ENCODE measurements around the gene POLR2E.

POLR2E gene

GRCh38 chr19:1119475-1120217 lies 24.5 kb upstream of the POLR2E start:
- no peak overlapping the region for H3K27ac ChIP-seq (ENCODE audit: low read depth, low read length)
- H3K9me3 ChIP-seq (ENCODE audit: control insufficient read depth, insufficient read depth, low read length): no peaks in the 10 kb centered on the region
- no peaks in the 10 kb centered on the region for H3F3A ChIP-seq (ENCODE audit: control insufficient read depth, insufficient read depth)
- no peaks in the 10 kb centered on the region for H3K4me1 ChIP-seq (ENCODE audit: control insufficient read depth, low read length)
- H3K36me3 ChIP-seq (ENCODE audit: control insufficient read depth, low read length): peaks cover 21% of the 10 kb centered on the region
- no peaks in the 10 kb centered on the region for H4K20me1 ChIP-seq (ENCODE audit: control insufficient read depth, insufficient read depth, low read depth, low read length)
- no peak for TF ChIP-seq EZH2phosphoT487 (IDR thresholded peaks at IDR 0.05; ENCODE audit: borderline replicate concordance, low read length)
- H3K79me2 ChIP-seq (ENCODE audit: control insufficient read depth, low read length): no peaks in the 10 kb centered on the region
- H3K27me3 ChIP-seq (ENCODE audit: control insufficient read depth, low read length): no peaks in the 10 kb centered on the region
- no peak overlapping the region for H3K4me2 ChIP-seq (ENCODE audit: low read length)
- no peaks in the 10 kb centered on the region for H3K9me2 ChIP-seq (replicated peaks; ENCODE audit: control insufficient read depth, low read length)
- no peak overlapping the region for H3K4me3 ChIP-seq (ENCODE audit: low read length)

- H3K79me2 ChIP-seq (ENCODE audit: control insufficient read depth, low read length): no peaks in the 10 kb centered on the region
- no peak overlapping the region for H3K4me2 ChIP-seq (ENCODE audit: low read length)
- no peaks in the 10 kb centered on the region for H3K9me2 ChIP-seq (replicated peaks; ENCODE audit: control insufficient read depth, low read length)
- no peaks in the 10 kb centered on the region for H3F3A ChIP-seq (ENCODE audit: control insufficient read depth, insufficient read depth)
- H3K36me3 ChIP-seq (ENCODE audit: control insufficient read depth, low read length): peaks cover 19% of the 10 kb centered on the region
- no peak overlapping the region for H3K27ac ChIP-seq (ENCODE audit: low read depth, low read length)
- no peaks in the 10 kb centered on the region for H3K27me3 ChIP-seq (ENCODE audit: control insufficient read depth, low read length)
- TF ChIP-seq, protein P1, sequence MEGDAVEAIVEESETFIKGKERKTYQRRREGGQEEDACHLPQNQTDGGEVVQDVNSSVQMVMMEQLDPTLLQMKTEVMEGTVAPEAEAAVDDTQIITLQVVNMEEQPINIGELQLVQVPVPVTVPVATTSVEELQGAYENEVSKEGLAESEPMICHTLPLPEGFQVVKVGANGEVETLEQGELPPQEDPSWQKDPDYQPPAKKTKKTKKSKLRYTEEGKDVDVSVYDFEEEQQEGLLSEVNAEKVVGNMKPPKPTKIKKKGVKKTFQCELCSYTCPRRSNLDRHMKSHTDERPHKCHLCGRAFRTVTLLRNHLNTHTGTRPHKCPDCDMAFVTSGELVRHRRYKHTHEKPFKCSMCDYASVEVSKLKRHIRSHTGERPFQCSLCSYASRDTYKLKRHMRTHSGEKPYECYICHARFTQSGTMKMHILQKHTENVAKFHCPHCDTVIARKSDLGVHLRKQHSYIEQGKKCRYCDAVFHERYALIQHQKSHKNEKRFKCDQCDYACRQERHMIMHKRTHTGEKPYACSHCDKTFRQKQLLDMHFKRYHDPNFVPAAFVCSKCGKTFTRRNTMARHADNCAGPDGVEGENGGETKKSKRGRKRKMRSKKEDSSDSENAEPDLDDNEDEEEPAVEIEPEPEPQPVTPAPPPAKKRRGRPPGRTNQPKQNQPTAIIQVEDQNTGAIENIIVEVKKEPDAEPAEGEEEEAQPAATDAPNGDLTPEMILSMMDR (IDR thresholded peaks at IDR 0.05; ENCODE audit: low read depth, low read length, poor library complexity, severe bottlenecking): no peak
- no peak for TF ChIP-seq EZH2phosphoT487 (IDR thresholded peaks at IDR 0.05; ENCODE audit: borderline replicate concordance, low read length)
- H3K9me3 ChIP-seq (ENCODE audit: control insufficient read depth, insufficient read depth, low read length): no peaks in the 10 kb centered on the region
- no peaks in the 10 kb centered on the region for H3K4me1 ChIP-seq (ENCODE audit: control insufficient read depth, low read length)
- H4K20me1 ChIP-seq (ENCODE audit: control insufficient read depth, insufficient read depth, low read depth, low read length): no peaks in the 10 kb centered on the region
- H3K4me3 ChIP-seq (ENCODE audit: low read length): no peak overlapping the region
These were observed 23.8 kb upstream of the POLR2E start for GRCh38 chr19:1118999-1119398.

- peaks cover 9% of the 10 kb centered on the region for H3K36me3 ChIP-seq (ENCODE audit: control insufficient read depth, low read length)
- TF ChIP-seq, protein P1 (IDR thresholded peaks at IDR 0.05; ENCODE audit: low read depth, low read length, poor library complexity, severe bottlenecking): no peak
- TF ChIP-seq EZH2phosphoT487 (IDR thresholded peaks at IDR 0.05; ENCODE audit: borderline replicate concordance, low read length): no peak
- H3K27ac ChIP-seq (ENCODE audit: low read depth, low read length): no peak overlapping the region
- H4K20me1 ChIP-seq (ENCODE audit: control insufficient read depth, insufficient read depth, low read depth, low read length): no peaks in the 10 kb centered on the region
- no peak overlapping the region for H3K4me2 ChIP-seq (ENCODE audit: low read length)
- no peaks in the 10 kb centered on the region for H3K9me2 ChIP-seq (replicated peaks; ENCODE audit: control insufficient read depth, low read length)
- H3K9me3 ChIP-seq (ENCODE audit: control insufficient read depth, insufficient read depth, low read length): no peaks in the 10 kb centered on the region
- no peak overlapping the region for H3K4me3 ChIP-seq (ENCODE audit: low read length)
- no peaks in the 10 kb centered on the region for H3F3A ChIP-seq (ENCODE audit: control insufficient read depth, insufficient read depth)
- H3K27me3 ChIP-seq (ENCODE audit: control insufficient read depth, low read length): no peaks in the 10 kb centered on the region
- H3K4me1 ChIP-seq (ENCODE audit: control insufficient read depth, low read length): peaks cover 3% of the 10 kb centered on the region; the same call in 1 of the 2 replicates
- no peaks in the 10 kb centered on the region for H3K79me2 ChIP-seq (ENCODE audit: control insufficient read depth, low read length)
These were observed 22.5 kb upstream of the POLR2E start for GRCh38 chr19:1117654-1118053.
